Measurements from ENCODE around the gene IGFN1.

DNA sequence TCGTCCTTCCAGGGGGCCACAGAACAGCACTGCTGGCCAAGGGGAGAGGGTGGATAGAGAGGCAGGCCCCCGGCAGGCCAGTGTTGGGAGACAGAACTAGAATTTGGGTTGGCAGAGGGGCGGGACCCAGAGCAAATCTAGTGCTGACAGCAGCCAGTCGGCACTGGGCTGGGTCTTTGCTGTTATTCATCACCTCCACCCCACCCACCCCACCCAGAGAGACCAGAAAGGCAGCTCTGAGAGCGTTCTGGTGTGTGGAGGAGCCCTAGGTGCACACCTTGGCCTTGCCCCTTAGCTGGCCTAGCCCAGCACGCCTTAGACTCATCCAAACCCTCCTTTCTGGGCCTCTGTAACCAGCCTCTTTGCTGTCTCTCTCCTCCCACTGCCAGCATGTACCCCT lies 86.3 kb downstream of the IGFN1 start:
- TF ChIP-seq, protein P1, sequence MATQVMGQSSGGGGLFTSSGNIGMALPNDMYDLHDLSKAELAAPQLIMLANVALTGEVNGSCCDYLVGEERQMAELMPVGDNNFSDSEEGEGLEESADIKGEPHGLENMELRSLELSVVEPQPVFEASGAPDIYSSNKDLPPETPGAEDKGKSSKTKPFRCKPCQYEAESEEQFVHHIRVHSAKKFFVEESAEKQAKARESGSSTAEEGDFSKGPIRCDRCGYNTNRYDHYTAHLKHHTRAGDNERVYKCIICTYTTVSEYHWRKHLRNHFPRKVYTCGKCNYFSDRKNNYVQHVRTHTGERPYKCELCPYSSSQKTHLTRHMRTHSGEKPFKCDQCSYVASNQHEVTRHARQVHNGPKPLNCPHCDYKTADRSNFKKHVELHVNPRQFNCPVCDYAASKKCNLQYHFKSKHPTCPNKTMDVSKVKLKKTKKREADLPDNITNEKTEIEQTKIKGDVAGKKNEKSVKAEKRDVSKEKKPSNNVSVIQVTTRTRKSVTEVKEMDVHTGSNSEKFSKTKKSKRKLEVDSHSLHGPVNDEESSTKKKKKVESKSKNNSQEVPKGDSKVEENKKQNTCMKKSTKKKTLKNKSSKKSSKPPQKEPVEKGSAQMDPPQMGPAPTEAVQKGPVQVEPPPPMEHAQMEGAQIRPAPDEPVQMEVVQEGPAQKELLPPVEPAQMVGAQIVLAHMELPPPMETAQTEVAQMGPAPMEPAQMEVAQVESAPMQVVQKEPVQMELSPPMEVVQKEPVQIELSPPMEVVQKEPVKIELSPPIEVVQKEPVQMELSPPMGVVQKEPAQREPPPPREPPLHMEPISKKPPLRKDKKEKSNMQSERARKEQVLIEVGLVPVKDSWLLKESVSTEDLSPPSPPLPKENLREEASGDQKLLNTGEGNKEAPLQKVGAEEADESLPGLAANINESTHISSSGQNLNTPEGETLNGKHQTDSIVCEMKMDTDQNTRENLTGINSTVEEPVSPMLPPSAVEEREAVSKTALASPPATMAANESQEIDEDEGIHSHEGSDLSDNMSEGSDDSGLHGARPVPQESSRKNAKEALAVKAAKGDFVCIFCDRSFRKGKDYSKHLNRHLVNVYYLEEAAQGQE (IDR thresholded peaks at IDR 0.05; ENCODE audit: borderline replicate concordance): no peak
- TF ChIP-seq, protein P1 (CRISPR knock-in tag; IDR thresholded peaks at IDR 0.05; ENCODE audit: low read depth): no peak
- TF ChIP-seq RFX5 (IDR thresholded peaks at IDR 0.05; ENCODE audit: low read depth, low read length): no peak

All from K562 (cell line).